22Rv1 (cell line): ENCODE results near the gene WDR53.
"Not testable (repeated sequence)": the region's sequence is repeated elsewhere in the genome, so short reads cannot be mapped to it uniquely, and the experiment has no call there.

Source experiments
- H3K27ac ChIP-seq: fragments of 450-650 bp; 2 replicates; pipeline ENCODE4 v1.5.1; 2017
- ZFX ChIP-seq: fragments of 450-650 bp; IDR thresholded peaks from 2 replicates; pipeline ENCODE4 v1.6.1; 2017; ENCODE audit warnings: antibody characterized with exemption, borderline replicate concordance
- TF ChIP-seq, protein P1 (sequence below): fragments of 450-650 bp; IDR thresholded peaks from 2 replicates; pipeline ENCODE4 v1.5.1; 2017; ENCODE audit warnings: mild to moderate bottlenecking

Gene WDR53

DNA sequence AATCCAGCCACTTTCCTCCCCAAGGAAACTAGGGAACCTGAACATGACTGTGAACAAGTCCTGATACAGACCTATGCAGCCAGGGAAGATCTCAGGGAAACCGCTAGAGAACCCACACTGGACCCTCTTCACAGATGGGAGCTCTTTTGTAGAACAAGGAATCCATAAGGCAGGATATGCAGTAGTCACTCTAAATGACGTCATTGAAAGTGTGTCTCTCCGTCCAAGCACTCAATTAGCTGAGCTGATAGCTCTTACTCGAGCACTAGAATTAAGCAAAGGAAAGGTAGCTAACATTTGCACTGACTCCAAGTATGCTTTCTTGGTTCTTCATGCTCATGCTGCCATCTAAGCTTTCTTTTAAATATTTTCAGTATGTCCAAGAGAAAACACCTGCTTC is 43.2 kb downstream of the WDR53 start:
- TF ChIP-seq ZFX: no peak

DNA sequence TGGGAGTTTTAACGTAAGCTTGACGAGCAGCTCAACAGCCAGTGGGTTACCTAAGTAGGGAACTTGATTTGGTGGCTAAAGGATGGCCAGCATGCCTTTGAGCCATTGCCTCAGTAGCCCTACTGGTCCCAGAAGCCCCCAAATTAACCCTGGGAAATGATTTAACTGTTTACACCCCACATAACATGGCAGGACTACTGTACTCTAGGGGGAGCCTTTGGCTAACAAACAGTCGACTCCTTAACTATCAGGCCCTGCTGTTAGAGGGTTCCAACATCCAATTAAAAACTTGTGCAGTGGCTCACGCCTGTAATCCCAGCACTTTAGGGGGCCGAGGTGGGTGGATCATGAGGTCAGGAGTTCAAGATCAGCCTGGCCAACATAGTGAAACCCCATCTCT is 43.8 kb downstream of the WDR53 start:
- no peak overlapping the region for H3K27ac ChIP-seq
- no peak for TF ChIP-seq ZFX
- TF ChIP-seq, protein P1, sequence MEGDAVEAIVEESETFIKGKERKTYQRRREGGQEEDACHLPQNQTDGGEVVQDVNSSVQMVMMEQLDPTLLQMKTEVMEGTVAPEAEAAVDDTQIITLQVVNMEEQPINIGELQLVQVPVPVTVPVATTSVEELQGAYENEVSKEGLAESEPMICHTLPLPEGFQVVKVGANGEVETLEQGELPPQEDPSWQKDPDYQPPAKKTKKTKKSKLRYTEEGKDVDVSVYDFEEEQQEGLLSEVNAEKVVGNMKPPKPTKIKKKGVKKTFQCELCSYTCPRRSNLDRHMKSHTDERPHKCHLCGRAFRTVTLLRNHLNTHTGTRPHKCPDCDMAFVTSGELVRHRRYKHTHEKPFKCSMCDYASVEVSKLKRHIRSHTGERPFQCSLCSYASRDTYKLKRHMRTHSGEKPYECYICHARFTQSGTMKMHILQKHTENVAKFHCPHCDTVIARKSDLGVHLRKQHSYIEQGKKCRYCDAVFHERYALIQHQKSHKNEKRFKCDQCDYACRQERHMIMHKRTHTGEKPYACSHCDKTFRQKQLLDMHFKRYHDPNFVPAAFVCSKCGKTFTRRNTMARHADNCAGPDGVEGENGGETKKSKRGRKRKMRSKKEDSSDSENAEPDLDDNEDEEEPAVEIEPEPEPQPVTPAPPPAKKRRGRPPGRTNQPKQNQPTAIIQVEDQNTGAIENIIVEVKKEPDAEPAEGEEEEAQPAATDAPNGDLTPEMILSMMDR: no peak

More for the DNA sequence above, 43.2 kb downstream of the WDR53 start:
- no peak overlapping the region for H3K27ac ChIP-seq

DNA sequence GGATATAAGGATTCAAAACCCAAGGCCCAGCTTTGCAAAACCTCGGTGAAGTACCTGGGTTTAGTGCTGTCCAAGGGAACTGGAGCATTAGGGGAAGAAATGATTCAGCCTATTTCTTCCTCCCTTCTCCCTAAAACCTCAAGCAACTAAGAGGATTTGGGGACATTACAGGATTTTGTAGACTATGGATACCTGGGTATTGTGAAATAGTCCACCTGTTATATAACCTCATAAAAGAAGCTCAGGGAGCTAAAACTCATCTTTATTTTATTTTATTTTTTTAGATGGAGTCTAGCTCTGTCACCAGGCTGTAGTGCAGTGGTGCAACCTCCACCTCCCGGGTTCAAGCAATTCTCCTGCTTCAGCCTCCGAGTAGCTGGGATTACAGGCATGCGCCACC is 44.5 kb downstream of the WDR53 start:
- no peak for TF ChIP-seq ZFX
- TF ChIP-seq, protein P1: no peak
- H3K27ac ChIP-seq: no peak overlapping the region

DNA sequence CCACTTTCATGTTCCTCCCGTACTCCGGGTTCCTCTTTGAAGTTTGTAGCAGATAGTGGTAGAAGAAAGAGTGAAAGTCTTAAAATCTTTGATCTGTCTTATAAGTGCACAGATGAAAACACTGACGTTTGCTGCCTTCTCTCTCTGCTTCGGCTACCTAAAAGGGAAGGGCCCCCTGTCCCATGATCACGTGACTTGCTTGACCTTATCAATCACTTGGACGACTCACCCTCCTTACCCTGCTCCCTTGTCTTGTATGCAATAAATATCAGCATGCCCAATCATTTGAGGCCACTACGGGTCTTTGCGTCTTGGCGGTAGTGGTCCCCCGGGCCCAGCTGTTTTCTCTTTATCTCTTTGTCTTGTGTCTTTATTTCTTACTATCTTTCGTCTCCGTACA is 47.1 kb downstream of the WDR53 start:
- H3K27ac ChIP-seq: not testable (repeated sequence)

DNA sequence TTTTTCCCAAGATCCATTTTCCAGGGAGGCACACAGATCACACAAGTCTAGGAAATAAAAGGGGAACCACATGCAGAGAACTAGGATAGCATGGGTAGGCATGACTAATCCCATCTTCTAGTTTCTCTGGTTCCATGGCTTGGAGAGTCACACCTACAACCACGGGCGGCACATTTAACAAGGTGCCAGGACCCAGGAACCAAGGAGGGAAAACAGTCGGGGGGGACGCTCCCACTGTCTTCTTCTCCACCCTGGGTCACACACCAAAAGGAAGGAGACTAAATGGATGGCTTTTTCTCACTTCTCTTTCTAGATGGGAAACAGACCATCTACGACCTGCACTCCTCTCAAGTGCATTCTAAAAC is 48.7 kb downstream of the WDR53 start:
- TF ChIP-seq, protein P1: no peak
- no peak for TF ChIP-seq ZFX
- H3K27ac ChIP-seq: no peak overlapping the region

DNA sequence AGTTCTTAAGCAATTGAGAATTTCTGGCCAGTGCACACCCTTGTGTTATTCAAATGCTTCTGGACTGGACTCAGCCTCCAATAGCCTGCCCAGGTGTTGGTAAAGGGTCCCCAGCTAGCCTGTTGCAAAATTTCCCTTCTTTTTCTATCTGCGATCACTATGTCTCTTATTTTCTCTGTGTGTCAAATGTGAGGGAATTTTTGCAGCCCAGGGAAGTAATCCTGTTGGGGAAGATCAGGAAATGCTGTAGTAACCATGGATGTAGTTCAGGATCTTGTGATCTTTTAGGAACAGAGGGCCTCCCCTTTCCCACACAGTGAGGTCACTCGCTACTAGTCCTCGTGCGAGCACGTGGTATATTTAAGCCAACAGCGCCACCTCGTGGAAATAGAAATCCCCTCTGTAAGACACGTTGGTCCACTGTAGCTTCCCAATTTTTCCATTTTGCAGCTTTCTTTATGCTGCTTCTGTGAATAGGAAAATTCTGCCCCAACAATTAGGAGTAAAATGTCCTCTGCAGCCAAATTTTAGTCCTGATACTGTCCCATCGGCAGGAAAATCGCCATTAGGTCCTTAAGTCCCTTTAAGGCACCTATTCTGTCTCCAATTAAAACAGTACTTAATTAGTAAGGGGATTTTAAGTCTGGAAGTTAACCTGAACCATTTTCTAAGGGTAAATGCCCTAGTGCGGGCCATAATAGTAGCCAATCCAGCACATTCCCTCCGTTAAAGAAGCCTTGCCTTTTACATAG is 49.2 kb downstream of the WDR53 start:
- TF ChIP-seq ZFX: no peak
- TF ChIP-seq, protein P1: peak; percentile 55

DNA sequence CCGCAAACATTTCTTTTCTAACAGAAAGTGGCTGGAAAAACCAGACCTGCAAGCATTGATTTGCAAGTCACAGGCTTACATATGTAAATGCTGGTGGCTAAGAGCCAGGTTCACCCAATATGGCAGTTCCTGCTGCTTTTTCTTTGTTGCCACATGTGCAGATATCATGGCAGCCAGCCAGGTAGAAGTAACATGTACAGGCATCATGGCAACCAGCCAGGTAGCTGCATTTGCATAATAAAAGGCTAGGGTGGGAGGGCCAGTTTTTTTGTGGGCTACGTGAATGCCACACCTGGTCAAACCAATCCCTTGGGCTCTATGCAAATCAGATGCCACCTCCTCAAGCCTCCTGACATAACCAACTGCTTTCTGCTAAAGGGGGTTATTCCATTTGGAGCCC is 50.4 kb downstream of the WDR53 start:
- no peak for TF ChIP-seq ZFX
- TF ChIP-seq, protein P1: no peak
- H3K27ac ChIP-seq: no peak overlapping the region

More for the DNA sequence above, 49.2 kb downstream of the WDR53 start:
- no peak overlapping the region for H3K27ac ChIP-seq

DNA sequence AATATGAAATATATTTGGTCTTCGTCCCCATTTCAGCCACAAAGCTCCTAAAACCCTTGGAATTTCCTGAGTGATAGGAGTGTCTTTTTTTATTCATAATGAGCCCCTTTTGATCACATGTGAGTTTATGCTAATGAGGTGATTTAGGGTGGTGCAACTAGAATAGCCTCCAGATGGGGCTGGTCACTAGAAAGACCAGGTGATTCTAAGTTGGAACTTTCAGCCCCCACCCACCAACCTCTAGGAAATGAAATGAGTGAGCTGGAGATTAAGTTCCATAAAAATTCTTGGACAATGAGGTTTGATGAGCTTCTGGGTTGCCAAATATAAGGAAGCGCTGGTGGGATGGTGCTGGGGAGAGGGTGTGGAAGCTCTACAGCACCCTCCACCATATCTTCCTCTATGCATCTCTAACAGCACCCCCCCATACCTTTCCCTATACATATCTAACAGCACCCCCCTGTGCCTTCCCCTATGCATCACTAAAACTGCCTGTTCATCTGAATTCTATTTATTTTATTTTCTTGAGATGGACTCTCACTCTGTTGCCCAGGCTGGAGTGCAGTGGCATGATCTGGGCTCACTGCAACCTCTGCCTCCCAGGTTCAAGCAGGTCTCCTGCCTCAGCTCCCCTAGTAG is 51.1 kb downstream of the WDR53 start:
- TF ChIP-seq, protein P1: no peak
- TF ChIP-seq ZFX: no peak
- no peak overlapping the region for H3K27ac ChIP-seq
